GM19468 (cell line): ENCODE results near the gene ALOX15.
"Not testable (repeated sequence)": the region's sequence is repeated elsewhere in the genome, so short reads cannot be mapped to it uniquely, and the experiment has no call there.

Source experiments
- ATAC-seq: cut with Tn5 transposase; IDR thresholded peaks from one replicate; pipeline ENCODE4 v1.9.1; 2021; ENCODE audit warnings: mild to moderate bottlenecking, moderate library complexity, moderate number of reproducible peaks; ENCODE audit not compliant: unreplicated experiment; ENCODE audit errors: extremely low read depth

Gene ALOX15

GRCh38 chr17:4641297-4642195, at the start of gene ALOX15:
Gene ALOX15, minus strand, starts transcription at chr17:4641678. Its CDS starts 27 bp downstream, at chr17:4641651.
- ATAC-seq: no peak

DNA sequence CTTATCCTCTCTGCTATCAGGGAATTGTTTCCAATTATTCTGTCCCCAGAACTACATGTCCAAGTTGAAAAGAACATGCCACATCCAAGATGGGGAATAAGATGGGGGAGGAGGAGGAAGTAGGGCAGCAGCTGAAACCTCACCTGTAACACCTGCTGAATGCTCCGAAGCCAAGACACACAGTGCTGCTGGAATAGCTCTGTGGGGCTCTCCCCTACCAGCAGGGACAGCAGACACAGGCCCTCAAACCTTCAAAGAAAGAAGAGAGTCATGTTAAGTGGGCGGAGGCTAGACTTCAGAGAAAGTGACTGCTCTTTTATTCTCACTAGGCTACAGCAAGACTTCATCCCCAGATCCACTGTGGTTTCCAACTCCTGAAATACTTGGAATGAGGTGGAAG, 49.3 kb upstream of the ALOX15 start:
- no peak for ATAC-seq

- not testable (repeated sequence) for ATAC-seq
Measured at GRCh38 chr17:4689872-4690271, 48.4 kb upstream of the ALOX15 start.

DNA sequence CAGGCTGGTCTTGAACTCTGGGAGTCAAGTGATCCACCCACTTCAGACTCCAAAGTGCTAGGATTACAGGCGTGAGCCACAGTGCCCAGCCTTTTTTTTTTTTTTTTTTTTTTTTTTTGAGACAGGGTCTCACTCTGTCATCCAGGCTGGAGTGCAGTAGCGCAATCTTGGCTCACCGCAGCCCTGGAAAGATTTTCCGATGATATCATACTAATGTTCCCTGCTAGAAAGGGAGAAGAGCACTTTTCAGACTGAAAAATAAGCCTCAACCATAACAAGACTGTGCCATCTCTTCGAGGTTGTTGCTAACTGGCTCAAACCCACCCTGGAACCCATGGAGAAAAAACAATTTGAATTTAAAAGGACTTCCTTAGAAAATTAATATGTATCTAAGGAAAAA, 42.3 kb upstream of the ALOX15 start:
- not testable (repeated sequence) for ATAC-seq

DNA sequence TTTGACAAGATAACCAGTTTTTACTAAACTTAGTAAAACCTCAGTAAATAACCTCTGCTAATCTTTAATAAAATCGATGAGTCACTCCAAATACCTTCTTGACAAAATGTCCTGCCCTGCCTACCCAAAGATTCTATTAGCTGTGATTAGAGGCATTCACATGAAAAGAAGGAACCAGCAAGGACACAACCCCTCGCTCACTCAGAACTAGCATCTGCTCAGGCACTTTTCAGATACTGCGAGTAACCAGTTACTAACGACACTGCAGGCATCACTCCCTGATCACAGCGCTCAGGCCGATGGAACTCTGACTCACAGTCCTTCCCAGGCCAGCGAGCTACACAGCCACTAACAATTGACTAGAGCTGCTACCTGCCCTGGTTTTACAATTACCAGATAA, 38.2 kb upstream of the ALOX15 start:
- no peak for ATAC-seq

DNA sequence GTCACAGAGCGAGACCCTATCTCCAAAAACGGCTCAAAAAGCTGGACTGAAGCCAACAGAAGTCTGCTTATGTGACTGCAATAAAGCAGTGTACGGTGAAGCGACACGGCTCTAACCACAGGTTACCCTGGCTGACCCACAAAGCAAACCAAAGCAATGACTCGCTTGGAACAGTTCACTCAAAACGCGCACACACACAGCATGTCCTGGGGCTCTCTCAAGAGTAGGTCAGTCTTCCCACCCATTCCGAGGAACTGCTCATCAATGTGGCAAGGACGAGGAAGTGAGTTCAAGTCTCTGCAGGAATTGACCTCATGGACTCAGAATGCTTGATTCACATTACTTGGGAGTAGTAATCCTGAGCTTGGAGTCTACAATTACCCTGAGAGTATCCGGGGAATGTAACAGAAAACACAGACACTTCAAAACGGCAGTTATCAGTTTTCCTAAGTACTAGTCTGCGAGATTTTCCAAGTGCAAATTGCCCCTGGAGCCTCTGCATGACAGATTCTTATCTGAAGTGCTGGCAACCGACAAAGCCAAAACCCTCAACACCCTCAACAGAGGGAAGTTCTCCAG, 37.1 kb upstream of the ALOX15 start:
- ATAC-seq: no peak

DNA sequence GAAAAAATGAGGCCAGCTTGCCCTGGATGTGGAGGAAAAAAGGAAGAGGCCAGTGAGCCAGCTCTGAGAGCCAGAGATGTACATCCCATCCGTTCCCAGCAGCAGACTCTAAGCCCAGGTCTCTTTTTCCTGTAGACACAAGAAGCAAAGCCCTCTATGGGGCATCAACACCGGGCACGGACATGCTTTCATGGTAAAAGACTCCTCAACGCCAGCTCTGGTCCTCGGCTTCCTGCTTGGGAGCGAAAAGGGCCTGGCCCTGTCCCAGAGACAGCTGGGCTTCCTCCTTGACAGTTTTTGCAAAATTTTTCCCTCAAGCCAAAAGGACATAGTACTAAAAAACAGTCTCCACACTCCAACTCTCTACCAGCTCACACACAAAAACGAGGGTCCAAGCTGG, 35.3 kb upstream of the ALOX15 start:
- no peak for ATAC-seq

GRCh38 chr17:4675791-4676190, 34.3 kb upstream of the ALOX15 start:
- no peak for ATAC-seq

DNA sequence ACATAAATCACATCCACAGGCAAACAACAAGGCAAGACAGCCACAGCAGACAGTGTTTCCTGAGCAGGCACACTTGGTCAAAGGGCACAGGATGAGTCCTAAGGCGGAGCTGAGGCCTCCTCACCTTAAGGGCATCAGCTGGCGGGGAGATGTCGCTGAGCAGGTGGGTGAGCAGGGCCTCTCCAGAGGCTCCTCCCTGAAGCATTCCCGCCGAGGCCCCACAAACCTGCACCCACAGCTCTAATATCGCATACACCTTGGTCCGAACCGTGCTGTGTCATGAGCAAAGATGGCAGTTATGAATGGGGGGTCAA, 33.2 kb upstream of the ALOX15 start:
- no peak for ATAC-seq

DNA sequence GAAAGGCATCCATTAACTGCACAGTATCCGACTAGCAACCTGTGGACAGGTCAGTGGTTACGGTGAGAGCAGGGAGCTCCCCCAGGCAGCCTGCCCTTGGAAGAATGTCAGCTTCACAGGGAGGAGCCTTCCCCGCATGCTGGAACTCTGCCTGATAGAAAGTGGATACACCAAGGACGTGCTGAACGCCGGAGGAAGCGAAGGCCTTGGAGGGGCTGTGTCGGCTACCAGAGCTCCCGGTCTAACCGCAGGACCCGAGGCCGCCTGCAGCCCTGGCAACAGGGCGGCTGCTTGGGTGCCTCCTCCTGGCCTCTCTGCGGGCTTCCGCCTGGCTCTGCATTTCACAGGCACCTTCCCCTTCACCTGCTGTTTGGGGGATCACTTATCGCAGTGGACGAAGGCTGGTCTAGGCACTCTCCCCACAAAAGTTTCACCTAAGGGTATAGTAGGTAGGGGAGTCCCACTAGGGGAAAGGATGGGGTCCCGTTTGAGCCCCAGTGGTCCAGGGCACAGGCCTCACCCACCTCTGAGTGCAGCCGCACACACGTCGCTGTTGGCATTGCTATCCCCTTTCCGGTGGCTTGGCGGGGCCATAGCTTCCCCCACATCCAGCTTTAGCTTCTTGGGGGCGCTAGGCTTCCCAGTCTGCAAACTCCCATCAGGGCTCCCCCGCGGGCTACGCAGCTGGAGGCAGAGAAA, 32.7 kb upstream of the ALOX15 start:
- no peak for ATAC-seq

DNA sequence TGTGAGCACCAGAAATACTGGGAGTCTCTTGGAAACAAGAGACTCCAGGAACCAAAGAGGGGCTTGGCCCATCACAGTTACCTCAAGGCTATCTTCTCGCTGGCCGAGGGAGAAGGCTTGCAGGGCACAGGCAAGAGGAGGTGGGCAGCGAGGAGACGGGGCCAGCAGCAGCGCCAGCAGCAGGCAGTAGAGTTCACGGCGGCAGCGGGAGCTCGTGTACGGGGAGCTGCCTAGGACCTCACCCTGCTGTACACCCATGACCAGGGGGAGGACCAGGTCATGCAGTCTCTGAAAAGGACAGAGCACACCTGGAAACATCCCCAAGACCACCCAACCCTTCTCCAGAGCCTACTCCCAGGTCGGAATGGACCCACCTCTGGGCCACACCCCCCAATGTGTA, 31.7 kb upstream of the ALOX15 start:
- no peak for ATAC-seq

- no peak for ATAC-seq
Measured at GRCh38 chr17:4672751-4673150, 31.3 kb upstream of the ALOX15 start.

GRCh38 chr17:4672055-4672630, 30.7 kb upstream of the ALOX15 start:
- ATAC-seq: no peak

- no peak for ATAC-seq
Measured at GRCh38 chr17:4667166-4667565, 25.7 kb upstream of the ALOX15 start.

- no peak for ATAC-seq
Measured at GRCh38 chr17:4666296-4666695, 24.8 kb upstream of the ALOX15 start.

DNA sequence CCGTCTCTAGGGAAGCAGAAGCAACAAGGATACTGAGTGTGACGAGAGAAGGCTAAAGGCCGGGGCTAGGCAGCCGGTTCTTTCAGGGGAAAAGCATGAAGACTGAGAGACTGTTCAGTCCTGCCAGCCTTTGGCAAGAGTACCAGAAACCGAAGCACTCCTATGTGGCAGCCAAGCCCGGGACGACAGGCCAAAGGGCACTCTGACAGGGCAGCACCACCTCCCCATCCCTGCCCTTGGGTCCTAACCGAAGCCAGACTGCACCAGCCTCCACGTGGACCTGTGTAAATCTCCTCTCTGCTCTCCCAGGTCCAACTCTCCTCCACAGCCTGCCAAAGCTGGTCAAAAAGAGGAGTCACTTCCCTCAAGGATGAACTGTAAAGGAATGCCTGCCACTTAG, 23.5 kb upstream of the ALOX15 start:
- no peak for ATAC-seq

- no peak for ATAC-seq
Measured at GRCh38 chr17:4664230-4664629, 22.8 kb upstream of the ALOX15 start.

GRCh38 chr17:4663711-4664110, 22.2 kb upstream of the ALOX15 start:
- no peak for ATAC-seq

GRCh38 chr17:4658478-4659305, 17.2 kb upstream of the ALOX15 start:
- no peak for ATAC-seq

GRCh38 chr17:4657678-4658077, 16.2 kb upstream of the ALOX15 start:
- ATAC-seq: no peak
